ENCODE measurements around the gene HCN2. TPM values are rescaled to one million over a fixed set of nuclear protein-coding genes. Genes with fewer than 3 reads are reported as not detected.
A peak's percentile ranks its signal among the peaks of the same experiment; 100 is the strongest.
"Not testable (repeated sequence)": the region's sequence is repeated elsewhere in the genome, so short reads cannot be mapped to it uniquely, and the experiment has no call there.

The HCN2 gene
- total RNA-seq, 2 experiments from 2014 or later: 2.1 TPM

- Histone ChIP-seq H3K9me3 (ENCODE audit: control insufficient read depth in 1 of 2, insufficient read depth in 1 of 2, low read length in 2 of 2) (peaks cover 0 to 18% of the 10 kb centered on the region in 2 experiments), H3K4me1 (ENCODE audit: insufficient read depth, low read length) (peaks cover 23% of the 10 kb centered on the region), H3K4me3 (ENCODE audit: low read length) (no peak overlapping the region), H3K27me3 (ENCODE audit: control insufficient read depth in 1 of 2, insufficient read depth in 2 of 2, low read length in 2 of 2) (peaks cover 14 to 15% of the 10 kb centered on the region in 2 experiments), H3K27ac (ENCODE audit: low read depth in 1 of 2, low read length in 2 of 2) (no peak overlapping the region), H3K36me3 (ENCODE audit: insufficient read depth, low read length) (peaks cover 35% of the 10 kb centered on the region)
- H3K36me3 Mint-ChIP-seq (ENCODE audit: low read depth): peaks cover 4% of the 10 kb centered on the region
- TF ChIP-seq, protein P1, sequence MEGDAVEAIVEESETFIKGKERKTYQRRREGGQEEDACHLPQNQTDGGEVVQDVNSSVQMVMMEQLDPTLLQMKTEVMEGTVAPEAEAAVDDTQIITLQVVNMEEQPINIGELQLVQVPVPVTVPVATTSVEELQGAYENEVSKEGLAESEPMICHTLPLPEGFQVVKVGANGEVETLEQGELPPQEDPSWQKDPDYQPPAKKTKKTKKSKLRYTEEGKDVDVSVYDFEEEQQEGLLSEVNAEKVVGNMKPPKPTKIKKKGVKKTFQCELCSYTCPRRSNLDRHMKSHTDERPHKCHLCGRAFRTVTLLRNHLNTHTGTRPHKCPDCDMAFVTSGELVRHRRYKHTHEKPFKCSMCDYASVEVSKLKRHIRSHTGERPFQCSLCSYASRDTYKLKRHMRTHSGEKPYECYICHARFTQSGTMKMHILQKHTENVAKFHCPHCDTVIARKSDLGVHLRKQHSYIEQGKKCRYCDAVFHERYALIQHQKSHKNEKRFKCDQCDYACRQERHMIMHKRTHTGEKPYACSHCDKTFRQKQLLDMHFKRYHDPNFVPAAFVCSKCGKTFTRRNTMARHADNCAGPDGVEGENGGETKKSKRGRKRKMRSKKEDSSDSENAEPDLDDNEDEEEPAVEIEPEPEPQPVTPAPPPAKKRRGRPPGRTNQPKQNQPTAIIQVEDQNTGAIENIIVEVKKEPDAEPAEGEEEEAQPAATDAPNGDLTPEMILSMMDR (IDR thresholded peaks at IDR 0.05): peak; percentile 93
- H3K27ac Mint-ChIP-seq: no peak overlapping the region
- H3K9me3 Mint-ChIP-seq: no peaks in the 10 kb centered on the region
- peaks cover 5% of the 10 kb centered on the region for H3K4me1 Mint-ChIP-seq (ENCODE audit: low read depth)
- no peak overlapping the region for H3K4me3 Mint-ChIP-seq
- ChIA-PET POLR2A (interaction anchor here (0.6 to 1.5 kb wide), 4 partner anchors 12 to 79 kb away, joined by 3 to 6 read pairs (median 3); partner anchors contain the start of genes BSG and RNF126), CTCF (interaction anchor here (0.5 to 2.0 kb wide), 26 partner anchors 8 to 654 kb away, joined by 3 to 25 read pairs (median 3); partner anchors contain the start of genes BSG, CDC34, PALM and RNF126)
- H3K27me3 Mint-ChIP-seq: peaks cover 19% of the 10 kb centered on the region
- ATAC-seq (ENCODE audit: poor library complexity) (peak; percentile 69), DNase-seq (peak; percentile 47 to 83 (median 63))
- intact Hi-C loops (cut with DNase I, micrococcal nuclease): loop anchor here (1.0 to 5.0 kb wide), 2 partner anchors 78 to 150 kb away; partner anchors contain the start of gene RNF126 (in 1 of the 2)
These were observed 5.3 kb upstream of the HCN2 start for GRCh38 chr19:584240-585001.

DNA sequence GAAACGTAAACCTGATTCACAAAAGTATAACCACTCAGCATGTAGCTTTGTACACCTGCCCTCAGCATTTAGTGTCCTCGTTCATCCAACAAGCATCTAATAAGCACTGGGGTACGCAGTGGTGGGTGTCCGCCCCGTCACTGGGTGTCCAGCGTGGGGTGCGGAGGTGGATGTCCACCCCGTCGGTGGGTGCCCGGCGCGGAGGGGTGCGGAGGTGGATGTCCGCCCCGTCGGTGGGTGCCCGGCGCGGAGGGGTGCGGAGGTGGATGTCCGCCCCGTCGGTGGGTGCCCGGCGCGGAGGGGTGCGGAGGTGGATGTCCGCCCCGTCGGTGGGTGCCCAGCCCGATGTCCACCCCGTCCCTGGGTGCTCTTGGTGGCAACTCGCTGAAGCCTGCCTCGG is 4.5 kb upstream of the HCN2 start:
- not testable (repeated sequence) for H3K27ac Mint-ChIP-seq, DNase-seq
- H3K27me3 ChIP-seq (ENCODE audit: control insufficient read depth in 1 of 2, insufficient read depth in 2 of 2, low read length in 2 of 2): peaks cover 14 to 15% of the 10 kb centered on the region in 2 experiments

DNA sequence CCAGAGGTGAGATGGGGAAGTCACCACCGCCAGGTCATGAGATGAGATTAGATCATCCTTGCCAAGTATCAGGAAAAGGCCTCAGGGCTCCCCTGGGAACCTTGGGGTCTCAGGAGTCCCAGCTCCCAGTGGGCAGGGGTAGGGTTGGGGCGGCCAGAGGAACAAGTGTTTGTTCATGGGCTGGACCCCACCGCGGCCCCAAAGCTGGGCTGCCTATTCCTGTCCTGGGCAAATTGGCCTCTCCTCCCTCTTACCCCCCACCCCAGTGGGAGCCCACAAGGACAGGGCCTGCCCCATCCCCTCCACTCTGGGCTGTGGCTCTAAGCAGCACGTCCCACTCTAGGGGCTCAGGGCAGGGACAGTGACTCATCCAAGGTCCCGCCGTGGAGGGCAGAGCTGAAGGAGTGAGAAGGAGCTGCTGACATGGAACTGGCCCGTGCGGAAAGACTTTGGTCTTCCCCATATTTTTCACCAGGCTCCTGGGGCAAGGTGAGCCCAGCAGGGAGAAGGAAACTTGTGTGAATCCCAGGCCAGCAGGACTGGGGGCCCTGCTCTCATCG is 4.0 kb upstream of the HCN2 start:
- POLR2A ChIA-PET: no interaction called here
- H3K4me1 Mint-ChIP-seq (ENCODE audit: low read depth): peaks cover 5% of the 10 kb centered on the region

More for the DNA sequence above, 4.5 kb upstream of the HCN2 start:
- intact Hi-C loops (cut with DNase I, micrococcal nuclease): loop anchor here in 1 of 2 experiments (5.0 kb wide), 1 partner anchor 77 kb away; the partner anchor contains the start of gene RNF126
- not testable (repeated sequence) for ATAC-seq (ENCODE audit: poor library complexity); H3K27ac ChIP-seq (ENCODE audit: low read depth in 1 of 2, low read length in 2 of 2); H3K4me3 ChIP-seq (ENCODE audit: low read length); H3K9me3 Mint-ChIP-seq; H3K36me3 Mint-ChIP-seq (ENCODE audit: low read depth); H3K4me1 Mint-ChIP-seq (ENCODE audit: low read depth); H3K4me3 Mint-ChIP-seq
- POLR2A ChIA-PET: interaction anchor here (0.7 kb wide), 1 partner anchor 78 kb away, joined by 3 read pairs; the partner anchor contains the start of gene RNF126
- Histone ChIP-seq H3K36me3 (ENCODE audit: insufficient read depth, low read length) (peaks cover 29% of the 10 kb centered on the region), H3K4me1 (ENCODE audit: insufficient read depth, low read length) (peaks cover 24% of the 10 kb centered on the region), H3K9me3 (ENCODE audit: control insufficient read depth in 1 of 2, insufficient read depth in 1 of 2, low read length in 2 of 2) (peaks cover 0 to 18% of the 10 kb centered on the region in 2 experiments)
- CTCF ChIA-PET: interaction anchor here (0.5 to 2.0 kb wide), 13 partner anchors 11 to 653 kb away, joined by 3 to 25 read pairs (median 6); partner anchors contain the start of genes BSG, CDC34 and RNF126
- H3K27me3 Mint-ChIP-seq: peaks cover 19% of the 10 kb centered on the region

More for the DNA sequence above, 4.0 kb upstream of the HCN2 start:
- CTCF ChIA-PET: interaction anchor here (0.6 to 2.0 kb wide), 4 partner anchors 21 to 149 kb away, joined by 3 to 9 read pairs (median 4); no protein-coding TSS in a partner anchor
- Mint-ChIP-seq H3K9me3 (no peaks in the 10 kb centered on the region), H3K36me3 (ENCODE audit: low read depth) (peaks cover 4% of the 10 kb centered on the region), H3K4me3 (no peak overlapping the region), H3K27me3 (peaks cover 19% of the 10 kb centered on the region), H3K27ac (no peak overlapping the region)
- H3K9me3 ChIP-seq (ENCODE audit: control insufficient read depth in 1 of 2, insufficient read depth in 1 of 2, low read length in 2 of 2): peaks cover 0 to 18% of the 10 kb centered on the region in 2 experiments
- intact Hi-C loops (cut with DNase I, micrococcal nuclease): loop anchor here in 1 of 2 experiments (5.0 kb wide), 1 partner anchor 77 kb away; the partner anchor contains the start of gene RNF126
- peaks cover 15 to 16% of the 10 kb centered on the region in 2 experiments for H3K27me3 ChIP-seq (ENCODE audit: control insufficient read depth in 1 of 2, insufficient read depth in 2 of 2, low read length in 2 of 2)
- H3K4me3 ChIP-seq (ENCODE audit: low read length): no peak overlapping the region
- H3K36me3 ChIP-seq (ENCODE audit: insufficient read depth, low read length): peaks cover 24% of the 10 kb centered on the region
- no peak overlapping the region for H3K27ac ChIP-seq (ENCODE audit: low read depth in 1 of 2, low read length in 2 of 2)
- TF ChIP-seq, protein P1 (IDR thresholded peaks at IDR 0.05): no peak
- H3K4me1 ChIP-seq (ENCODE audit: insufficient read depth, low read length): peaks cover 27% of the 10 kb centered on the region
- DNase-seq: peak in 1 of 14 experiments; percentile 31
- ATAC-seq (ENCODE audit: poor library complexity): no peak

All from CD4-positive, alpha-beta T cell (primary cell).